DMS79 (cell line): ENCODE data around the gene SMOC2.

Experiments
- DNase-seq: peaks from one replicate; lab custom pipeline; 2025; lab: John Stamatoyannopoulos, UW

Gene SMOC2

GRCh38 chr6:168447282-168447681 lies 6.3 kb downstream of the SMOC2 start:
- DNase-seq: no peak

- no peak for DNase-seq
These were observed 6.7 kb downstream of the SMOC2 start for GRCh38 chr6:168447700-168448099.

- no peak for DNase-seq
These were observed 7.4 kb downstream of the SMOC2 start for GRCh38 chr6:168448243-168448855.

GRCh38 chr6:168450917-168451316 lies 9.9 kb downstream of the SMOC2 start:
- DNase-seq: no peak

GRCh38 chr6:168451805-168452517 lies 11.0 kb downstream of the SMOC2 start:
- no peak for DNase-seq

GRCh38 chr6:168452685-168453377 lies 11.8 kb downstream of the SMOC2 start:
- no peak for DNase-seq

GRCh38 chr6:168455847-168456530 lies 15.0 kb downstream of the SMOC2 start:
- DNase-seq: no peak

GRCh38 chr6:168456907-168457652 lies 16.1 kb downstream of the SMOC2 start:
- DNase-seq: no peak

GRCh38 chr6:168457653-168457934 lies 16.6 kb downstream of the SMOC2 start:
- no peak for DNase-seq

- no peak for DNase-seq
These were observed 17.1 kb downstream of the SMOC2 start for GRCh38 chr6:168458101-168458500.

GRCh38 chr6:168459572-168459971 lies 18.6 kb downstream of the SMOC2 start:
- no peak for DNase-seq

- no peak for DNase-seq
These were observed 21.4 kb downstream of the SMOC2 start for GRCh38 chr6:168462289-168462853.

- DNase-seq: no peak
These were observed 23.6 kb downstream of the SMOC2 start for GRCh38 chr6:168464546-168464945.

GRCh38 chr6:168468045-168468444 lies 27.1 kb downstream of the SMOC2 start:
- no peak for DNase-seq

GRCh38 chr6:168469521-168469920 lies 28.5 kb downstream of the SMOC2 start:
- DNase-seq: no peak

GRCh38 chr6:168469926-168470325 lies 28.9 kb downstream of the SMOC2 start:
- no peak for DNase-seq

- no peak for DNase-seq
These were observed 31.4 kb downstream of the SMOC2 start for GRCh38 chr6:168472363-168472762.

GRCh38 chr6:168473197-168473596 lies 32.2 kb downstream of the SMOC2 start:
- DNase-seq: no peak

GRCh38 chr6:168475188-168476013 lies 34.4 kb downstream of the SMOC2 start:
- DNase-seq: no peak

GRCh38 chr6:168479421-168479820 lies 38.4 kb downstream of the SMOC2 start:
- DNase-seq: no peak

GRCh38 chr6:168480481-168480880 lies 39.5 kb downstream of the SMOC2 start:
- DNase-seq: no peak
